Endothelial cell of umbilical vein (primary cell): Measurements from ENCODE around the gene SUMF1. TPM values are rescaled to one million over a fixed set of nuclear protein-coding genes. Genes with fewer than 3 reads are reported as not detected.
A peak's percentile ranks its signal among the peaks of the same experiment; 100 is the strongest.

Experiments
- BruUV-seq: library from RNA; stranded (reverse); fragments of 400-500 nt; replicated peaks from 2 replicates; lab custom pipeline; 2021; lab: Mats Ljungman, UMichigan
- CTCF ChIA-PET: fragments of 300-600, 350-600 bp; sonication (Branson Sonifier 250); formaldehyde crosslinking; loops from one replicate; lab custom pipeline; 2021; ENCODE audit warnings: antibody characterized with exemption, inconsistent platforms; lab: Charles Lee
- POLR2A ChIA-PET: fragments of 300-600, 350-600 bp; sonication (Branson Sonifier 250); formaldehyde crosslinking; loops from one replicate; lab custom pipeline; 2021; ENCODE audit warnings: antibody characterized with exemption, inconsistent platforms; lab: Charles Lee
- DNase-seq: peaks from one replicate; pipeline ENCODE4 v3.0.0-alpha.2; 2011; ENCODE audit warnings: low read depth, low spot score
- FAIRE-seq: peaks from 2 replicates; lab custom pipeline; 2011; peaks lifted over from hg19 to GRCh38; lab: Jason Lieb, UNC
- H2AFZ ChIP-seq: 2 replicates; pipeline ENCODE4 v1.6.0; 2012; ENCODE audit warnings: low read depth, low read length, control low read depth, inconsistent platforms
- H3K27ac ChIP-seq: 2 replicates; pipeline ENCODE4 v1.5.1; 2011; ENCODE audit warnings: low read depth, mild to moderate bottlenecking, control low read depth, low read length, moderate library complexity; ENCODE audit not compliant: insufficient read depth
- H3K27me3 ChIP-seq, 2 experiments: 2 replicates each; pipeline versions ENCODE4 v1.6.0 to v1.6.1; 2011; ENCODE audit warnings: low read length in 2 of 2, mixed read lengths in 1 of 2; ENCODE audit not compliant: control insufficient read depth in 2 of 2, insufficient read depth in 2 of 2
- H3K36me3 ChIP-seq, 2 experiments: 2 replicates in 1 of 2; 3 replicates in 1 of 2; pipeline ENCODE4 v1.5.1; 2011; ENCODE audit warnings: low read length in 2 of 2, mild to moderate bottlenecking in 1 of 2, moderate library complexity in 1 of 2; ENCODE audit not compliant: control insufficient read depth in 2 of 2, insufficient read depth in 2 of 2; ENCODE audit errors: extremely low read depth in 1 of 2
- H3K4me1 ChIP-seq: 3 replicates; pipeline ENCODE4 v1.5.1; 2011; ENCODE audit warnings: mild to moderate bottlenecking, low read length; ENCODE audit not compliant: control insufficient read depth, insufficient read depth; ENCODE audit errors: extremely low read depth
- H3K4me2 ChIP-seq: 2 replicates; pipeline ENCODE4 v1.6.1; 2011; ENCODE audit warnings: low read length, control low read depth, mixed read lengths; ENCODE audit not compliant: insufficient read depth
- H3K4me3 ChIP-seq, 3 experiments: fragments of 200-600 bp in 1 of 3; sonication (generic), shearing (Covaris generic) in 1 of 3; replicated peaks in 1 of 3; 2 replicates each; pipeline ENCODE4 v1.5.1; 2011 to 2016; ENCODE audit warnings: control low read depth in 3 of 3, low read length in 3 of 3, mild to moderate bottlenecking in 2 of 3, inconsistent platforms in 1 of 3, low read depth in 1 of 3, moderate library complexity in 1 of 3; ENCODE audit not compliant: insufficient read depth in 1 of 3
- H3K79me2 ChIP-seq: 2 replicates; pipeline ENCODE4 v1.6.0; 2012; ENCODE audit warnings: low read length, inconsistent platforms; ENCODE audit not compliant: control insufficient read depth, insufficient read depth
- H3K9ac ChIP-seq: replicated peaks from 2 replicates; pipeline ENCODE3; 2011; ENCODE audit warnings: low read length, control low read depth; ENCODE audit not compliant: insufficient read depth; ENCODE audit errors: extremely low read depth
- H3K9me1 ChIP-seq: replicated peaks from 3 replicates; pipeline ENCODE4 v1.6.0; 2011; ENCODE audit warnings: mild to moderate bottlenecking, low read length; ENCODE audit not compliant: control insufficient read depth, insufficient read depth; ENCODE audit errors: extremely low read depth
- H3K9me3 ChIP-seq: replicated peaks from 2 replicates; pipeline ENCODE4 v1.5.1; 2012; ENCODE audit warnings: low read length, inconsistent platforms; ENCODE audit not compliant: control insufficient read depth, insufficient read depth
- H4K20me1 ChIP-seq: replicated peaks from 2 replicates; pipeline ENCODE3; 2011; ENCODE audit warnings: mild to moderate bottlenecking, low read length; ENCODE audit not compliant: control insufficient read depth, insufficient read depth; ENCODE audit errors: extremely low read depth
- EZH2 ChIP-seq: IDR thresholded peaks from 2 replicates; pipeline ENCODE4 v1.6.1; 2012; ENCODE audit warnings: borderline replicate concordance, low read depth, mild to moderate bottlenecking, moderate library complexity, low read length, inconsistent platforms; ENCODE audit not compliant: severe bottlenecking
- FOS ChIP-seq: IDR thresholded peaks from 2 replicates; pipeline ENCODE4 v1.6.1; 2011; ENCODE audit warnings: mild to moderate bottlenecking, low read length, moderate library complexity, borderline replicate concordance; ENCODE audit not compliant: insufficient read depth
- GATA2 ChIP-seq: IDR thresholded peaks from 2 replicates; pipeline ENCODE4 v1.7.0; 2011; ENCODE audit warnings: low read depth, mild to moderate bottlenecking, moderate library complexity, mixed read lengths, low read length; ENCODE audit not compliant: insufficient read length, insufficient read depth
- JUN ChIP-seq: IDR thresholded peaks from 2 replicates; pipeline ENCODE4 v1.6.1; 2011; ENCODE audit warnings: borderline replicate concordance, low read depth; ENCODE audit not compliant: insufficient read length, insufficient read depth
- MYC ChIP-seq: IDR thresholded peaks from one replicate; pipeline ENCODE4 v1.6.1; 2011; ENCODE audit warnings: mild to moderate bottlenecking, low read depth, low read length
- POLR2A ChIP-seq: IDR thresholded peaks from 2 replicates; pipeline ENCODE4 v1.6.1; 2012; ENCODE audit warnings: low read depth, mild to moderate bottlenecking, control low read depth, low read length
- POLR2AphosphoS5 ChIP-seq: IDR thresholded peaks from 2 replicates; pipeline ENCODE4 v1.6.1; 2012; ENCODE audit warnings: low read depth, mild to moderate bottlenecking, control low read depth, low read length, moderate library complexity; ENCODE audit not compliant: insufficient read depth
- dilution Hi-C: fragments of 300-500 bp; cut with MboI; formaldehyde crosslinking; loops from one replicate; pipeline ENCODE4 v1.15.0; 2019; ENCODE audit warnings: low sequenced_read_pairs; ENCODE audit not compliant: extremely low pct_ligation_motif_present
- intact Hi-C: fragments of 100-400 bp; cut with micrococcal nuclease; formaldehyde crosslinking; loops from one replicate; pipeline ENCODE4 v1.10.0; 2022
- polyA plus RNA-seq, 4 experiments: library from polyadenylated mRNA; depleted of rRNA in 3 of 4; stranded (reverse) in 3 of 4; unstranded in 1 of 4; fragments of >200 nt; gene quantifications; 2 replicates each; pipeline versions ENCODE4 v1.2.1 to v1.2.3, GENCODE V29; 2011 to 2012; ENCODE audit warnings: missing spikeins in 1 of 4
- total RNA-seq: library from RNA; stranded (reverse); gene quantifications from 2 replicates; pipeline ENCODE4 v1.2.3, GENCODE V29; 2021
- TF ChIP-seq, protein P1 (sequence below): IDR thresholded peaks from 2 replicates; pipeline ENCODE4 v1.6.1; 2011; ENCODE audit not compliant: insufficient read depth, insufficient read length
- TF ChIP-seq, protein P2 (sequence below), 2 donors: IDR thresholded peaks; 1 replicate in 1 of 2; 2 replicates in 1 of 2; pipeline ENCODE4 v1.5.1; 2011; ENCODE audit warnings: low read length in 2 of 2, mild to moderate bottlenecking in 2 of 2, moderate library complexity in 2 of 2, control low read depth in 1 of 2, inconsistent platforms in 1 of 2, low read depth in 1 of 2; ENCODE audit not compliant: insufficient read depth in 1 of 2; ENCODE audit errors: extremely low read depth in 1 of 2

Gene SUMF1
- total and polyA plus RNA-seq, 2 donors (not counting 3 experiments of a cell fraction or from before 2014, with no cell fraction given) = 31.5 to 46.8 TPM

DNA sequence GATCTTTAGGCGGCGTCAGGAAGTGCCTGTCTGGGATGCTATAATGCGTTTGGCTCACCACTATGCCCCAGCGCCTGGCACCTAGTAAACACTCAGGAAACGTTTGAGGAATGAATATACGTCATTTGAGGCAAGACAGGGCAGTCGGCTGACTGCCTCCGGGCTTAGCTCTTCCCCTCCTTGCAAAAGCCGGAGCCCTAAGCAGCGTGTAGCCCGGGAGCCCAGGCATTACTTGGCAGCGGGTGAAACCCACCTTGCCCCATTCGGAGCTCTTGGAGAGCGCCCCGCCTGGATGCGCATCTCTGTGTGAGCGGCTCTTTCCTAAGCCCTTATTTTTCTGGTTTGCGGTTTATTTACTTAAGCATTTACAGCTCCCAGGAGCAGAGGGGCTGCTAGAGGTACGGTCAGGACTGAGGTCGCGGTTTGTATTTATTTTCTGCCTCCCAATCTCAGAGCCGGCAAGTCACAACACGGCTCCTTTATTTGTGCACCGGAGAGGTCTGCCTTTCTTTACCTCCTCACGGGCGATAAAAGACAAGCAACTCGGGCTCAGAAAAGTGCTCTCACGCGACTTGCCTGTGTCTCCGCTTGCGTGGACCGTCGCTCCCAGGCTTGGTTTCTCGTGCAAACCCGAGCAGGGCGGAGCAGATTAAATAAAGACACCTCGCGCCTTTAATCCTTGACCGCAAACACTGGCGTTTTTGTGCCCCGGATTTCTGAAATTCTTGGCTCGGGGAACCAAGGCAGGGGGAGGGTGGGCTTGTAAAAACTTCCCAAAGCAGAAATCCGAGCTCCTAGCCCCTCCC is 25.3 kb upstream of the SUMF1 start:
- H3K9ac ChIP-seq = peak overlapping the region; percentile 88
- TSS peak; percentile 77 for BruUV-seq
- no peaks in the 10 kb centered on the region for H3K36me3 ChIP-seq
- peak overlapping the region; percentile 80 for H3K27ac ChIP-seq
- CTCF ChIA-PET = interaction anchor here (0.6 to 8.6 kb wide), 13 partner anchors 11 to 142 kb away, joined by 3 to 111 read pairs (median 4); partner anchors contain the start of gene SUMF1
- peak; percentile 65 for DNase-seq
- peak overlapping the region; percentile 75 to 88 (median 85) for H3K4me3 ChIP-seq
- intact Hi-C loops (loop anchor here (1.0 to 10.0 kb wide), 12 partner anchors 18 to 1318 kb away; partner anchors contain the start of genes BHLHE40, CRBN, EDEM1 and SETMAR), dilution Hi-C loops (no loop called here)
- POLR2A ChIA-PET = interaction anchor here (0.5 to 2.7 kb wide), 24 partner anchors 12 to 695 kb away, joined by 3 to 26 read pairs (median 5); partner anchors contain the start of genes EDEM1 and SUMF1
- H3K9me3 ChIP-seq = no peaks in the 10 kb centered on the region
- no peaks in the 10 kb centered on the region for H3K9me1 ChIP-seq
- no peaks in the 10 kb centered on the region for H3K79me2 ChIP-seq
- H4K20me1 ChIP-seq = no peaks in the 10 kb centered on the region
- no peak for FAIRE-seq
- peaks cover 24% of the 10 kb centered on the region for H3K4me1 ChIP-seq
- peaks cover 0 to 2% of the 10 kb centered on the region in 2 experiments for H3K27me3 ChIP-seq
- no peak for TF ChIP-seq MYC
- TF ChIP-seq POLR2A = no peak
- no peak for TF ChIP-seq GATA2
- no peak for TF ChIP-seq EZH2
- no peak for TF ChIP-seq JUN
- no peak for TF ChIP-seq FOS
- TF ChIP-seq, protein P1, sequence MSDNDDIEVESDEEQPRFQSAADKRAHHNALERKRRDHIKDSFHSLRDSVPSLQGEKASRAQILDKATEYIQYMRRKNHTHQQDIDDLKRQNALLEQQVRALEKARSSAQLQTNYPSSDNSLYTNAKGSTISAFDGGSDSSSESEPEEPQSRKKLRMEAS = no peak
- TF ChIP-seq, protein P2, sequence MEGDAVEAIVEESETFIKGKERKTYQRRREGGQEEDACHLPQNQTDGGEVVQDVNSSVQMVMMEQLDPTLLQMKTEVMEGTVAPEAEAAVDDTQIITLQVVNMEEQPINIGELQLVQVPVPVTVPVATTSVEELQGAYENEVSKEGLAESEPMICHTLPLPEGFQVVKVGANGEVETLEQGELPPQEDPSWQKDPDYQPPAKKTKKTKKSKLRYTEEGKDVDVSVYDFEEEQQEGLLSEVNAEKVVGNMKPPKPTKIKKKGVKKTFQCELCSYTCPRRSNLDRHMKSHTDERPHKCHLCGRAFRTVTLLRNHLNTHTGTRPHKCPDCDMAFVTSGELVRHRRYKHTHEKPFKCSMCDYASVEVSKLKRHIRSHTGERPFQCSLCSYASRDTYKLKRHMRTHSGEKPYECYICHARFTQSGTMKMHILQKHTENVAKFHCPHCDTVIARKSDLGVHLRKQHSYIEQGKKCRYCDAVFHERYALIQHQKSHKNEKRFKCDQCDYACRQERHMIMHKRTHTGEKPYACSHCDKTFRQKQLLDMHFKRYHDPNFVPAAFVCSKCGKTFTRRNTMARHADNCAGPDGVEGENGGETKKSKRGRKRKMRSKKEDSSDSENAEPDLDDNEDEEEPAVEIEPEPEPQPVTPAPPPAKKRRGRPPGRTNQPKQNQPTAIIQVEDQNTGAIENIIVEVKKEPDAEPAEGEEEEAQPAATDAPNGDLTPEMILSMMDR (IDR thresholded peaks at IDR 0.05; ENCODE audit: extremely low read depth in 1 of 2, insufficient read depth in 1 of 2, low read depth in 1 of 2, low read length in 2 of 2) = no peak
- TF ChIP-seq POLR2AphosphoS5 = no peak
- peak overlapping the region; percentile 92 for H2AFZ ChIP-seq
- peak overlapping the region; percentile 95 for H3K4me2 ChIP-seq
